SK-N-SH treated with all-trans-retinoic acid at 6 μM for 48 hours (cell line): ENCODE measurements around the gene COL6A1.

ENCODE experiments used
- ARNTL ChIP-seq: fragments of 450-650 bp; formaldehyde crosslinking; IDR thresholded peaks from 2 replicates; pipeline ENCODE4 v1.5.0; 2020; ENCODE audit warnings: low read depth, mild to moderate bottlenecking, moderate library complexity, borderline replicate concordance
- ISL1 ChIP-seq: fragments of 250-450 bp; sonication (Bioruptor Pico); IDR thresholded peaks from 2 replicates; pipeline ENCODE4 v2.1.2; 2022; ENCODE audit warnings: mild to moderate bottlenecking, moderate library complexity
- PPARA ChIP-seq: fragments of 250-450 bp; sonication (Bioruptor Pico); IDR thresholded peaks from 2 replicates; pipeline ENCODE4 v1.5.0; 2020; ENCODE audit warnings: mild to moderate bottlenecking, borderline replicate concordance
- TCF4 ChIP-seq: fragments of 250-450 bp; sonication (Bioruptor Pico); IDR thresholded peaks from 2 replicates; pipeline ENCODE4 v1.8.0; 2021; ENCODE audit warnings: mild to moderate bottlenecking, moderate library complexity, borderline replicate concordance
- ZFP3 ChIP-seq: fragments of 250-450 bp; sonication (Bioruptor Pico); IDR thresholded peaks from 2 replicates; pipeline ENCODE4 v1.5.0; 2020; ENCODE audit warnings: mild to moderate bottlenecking, moderate library complexity
- ZFP30 ChIP-seq: fragments of 450-650 bp; formaldehyde crosslinking; IDR thresholded peaks from 2 replicates; pipeline ENCODE4 v1.5.0; 2022; ENCODE audit warnings: mild to moderate bottlenecking, moderate library complexity
- ZNF70 ChIP-seq: fragments of 450-650 bp; formaldehyde crosslinking; IDR thresholded peaks from 2 replicates; pipeline ENCODE4 v1.5.0; 2020; ENCODE audit warnings: mild to moderate bottlenecking, moderate library complexity
- TF ChIP-seq, protein P1 (sequence below): fragments of 250-450 bp; sonication (Bioruptor Pico); IDR thresholded peaks from 2 replicates; pipeline ENCODE4 v1.5.1; 2020; ENCODE audit warnings: low read depth, mild to moderate bottlenecking, moderate library complexity

DNA sequence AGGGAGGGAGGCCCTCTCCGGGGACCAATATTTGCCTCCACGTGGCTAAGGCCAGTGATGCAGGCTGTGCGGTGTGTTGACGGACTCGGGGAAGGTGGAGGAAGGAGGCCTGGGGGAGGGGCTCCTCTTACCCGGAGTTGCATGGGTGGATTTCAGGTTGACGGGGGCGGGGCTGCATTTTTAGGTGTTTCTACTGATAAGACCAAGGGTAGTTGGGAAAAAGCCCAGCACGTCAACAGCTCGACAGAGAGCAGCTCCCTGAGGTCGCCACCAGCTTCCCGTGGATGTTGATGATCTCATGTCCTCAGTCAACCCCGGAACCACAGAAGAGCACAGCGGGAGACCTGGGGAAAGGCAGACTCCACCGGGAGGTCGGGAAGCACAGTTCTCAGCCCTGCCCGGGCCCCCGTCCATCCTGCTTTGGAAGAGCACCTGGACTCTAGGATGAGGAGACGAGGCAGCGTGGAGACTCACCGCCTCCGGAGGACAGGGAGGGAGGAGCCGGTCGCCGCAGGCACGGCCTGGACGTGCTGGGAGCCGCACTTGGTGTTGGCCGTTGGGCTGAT lies 32.9 kb upstream of the COL6A1 start:
- TF ChIP-seq ARNTL (no peak), PPARA (CRISPR knock-in tag) (no peak), ZFP3 (no peak), ISL1 (CRISPR knock-in tag) (no peak), ZNF70 (CRISPR knock-in tag) (no peak), ZFP30 (CRISPR knock-in tag) (no peak), TCF4 (no peak)
- TF ChIP-seq, protein P1, sequence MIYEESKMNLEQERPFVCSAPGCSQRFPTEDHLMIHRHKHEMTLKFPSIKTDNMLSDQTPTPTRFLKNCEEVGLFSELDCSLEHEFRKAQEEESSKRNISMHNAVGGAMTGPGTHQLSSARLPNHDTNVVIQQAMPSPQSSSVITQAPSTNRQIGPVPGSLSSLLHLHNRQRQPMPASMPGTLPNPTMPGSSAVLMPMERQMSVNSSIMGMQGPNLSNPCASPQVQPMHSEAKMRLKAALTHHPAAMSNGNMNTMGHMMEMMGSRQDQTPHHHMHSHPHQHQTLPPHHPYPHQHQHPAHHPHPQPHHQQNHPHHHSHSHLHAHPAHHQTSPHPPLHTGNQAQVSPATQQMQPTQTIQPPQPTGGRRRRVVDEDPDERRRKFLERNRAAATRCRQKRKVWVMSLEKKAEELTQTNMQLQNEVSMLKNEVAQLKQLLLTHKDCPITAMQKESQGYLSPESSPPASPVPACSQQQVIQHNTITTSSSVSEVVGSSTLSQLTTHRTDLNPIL: no peak
